Mononuclear cell (primary cell): ENCODE data around the gene BNIP2. TPM values are rescaled to one million over a fixed set of nuclear protein-coding genes. Genes with fewer than 3 reads are reported as not detected.
"Not testable (repeated sequence)": the region's sequence is repeated elsewhere in the genome, so short reads cannot be mapped to it uniquely, and the experiment has no call there.

Experiments
- H3K27me3 ChIP-seq: 2 replicates; pipeline ENCODE4 v1.6.0; 2011; ENCODE audit warnings: low read length, control low read depth; ENCODE audit not compliant: insufficient read depth
- H3K4me1 ChIP-seq: 2 replicates; pipeline ENCODE4 v1.5.1; 2011; ENCODE audit warnings: mild to moderate bottlenecking, low read length, control low read depth; ENCODE audit not compliant: insufficient read depth
- H3K4me3 ChIP-seq: 2 replicates; pipeline ENCODE4 v1.5.1; 2011; ENCODE audit warnings: mild to moderate bottlenecking, low read length, moderate library complexity
- H3K9me3 ChIP-seq: 2 replicates; pipeline ENCODE4 v1.5.1; 2011; ENCODE audit warnings: low read depth, mild to moderate bottlenecking, control low read depth, low read length
- total RNA-seq: library from RNA; depleted of rRNA; stranded (reverse); fragments of >200 nt; gene quantifications from one replicate; pipeline ENCODE4 v1.2.3, GENCODE V29; 2012

BNIP2 gene
- total RNA-seq, 1 donor: 290 TPM

DNA sequence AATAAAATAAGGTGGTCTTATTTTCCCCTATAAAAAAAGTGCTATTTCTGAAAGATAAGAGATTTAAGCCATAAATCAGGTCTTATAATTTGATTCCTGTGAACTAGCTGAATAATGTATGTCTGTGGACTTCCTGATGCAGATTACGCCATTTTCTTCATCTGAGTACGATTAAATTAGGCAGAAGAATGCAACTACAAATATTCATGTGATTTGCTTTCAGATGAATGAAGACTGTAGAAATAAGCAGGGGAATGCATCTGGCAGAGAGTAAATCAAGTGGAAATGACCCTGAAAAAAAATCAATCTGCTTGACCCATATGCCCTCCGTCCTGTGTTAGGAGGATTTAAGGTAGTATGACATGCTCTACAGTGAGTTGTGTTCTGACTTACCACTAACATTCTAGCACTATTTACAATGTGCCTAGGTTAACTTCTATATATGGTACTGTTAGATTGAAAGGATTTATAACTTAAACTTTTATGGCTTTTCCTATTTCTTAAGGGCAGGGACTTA, 14.7 kb downstream of the BNIP2 start:
- Histone ChIP-seq H3K9me3 (no peaks in the 10 kb centered on the region), H3K4me1 (no peaks in the 10 kb centered on the region), H3K4me3 (no peak overlapping the region), H3K27me3 (no peaks in the 10 kb centered on the region)

- no peaks in the 10 kb centered on the region for H3K9me3 ChIP-seq
- H3K27me3 ChIP-seq: no peaks in the 10 kb centered on the region
- no peak overlapping the region for H3K4me3 ChIP-seq
- H3K4me1 ChIP-seq: no peaks in the 10 kb centered on the region
Observed at GRCh38 chr15:59668556-59668955, 20.6 kb downstream of the BNIP2 start.

GRCh38 chr15:59662260-59662659, 26.9 kb downstream of the BNIP2 start:
- Histone ChIP-seq H3K4me3 (no peak overlapping the region), H3K4me1 (peaks cover 6% of the 10 kb centered on the region)

GRCh38 chr15:59659366-59659765, 29.8 kb downstream of the BNIP2 start:
- H3K4me1 ChIP-seq: peaks cover 23% of the 10 kb centered on the region
- H3K27me3 ChIP-seq: no peaks in the 10 kb centered on the region
- no peak overlapping the region for H3K4me3 ChIP-seq
- H3K9me3 ChIP-seq: no peaks in the 10 kb centered on the region

More at GRCh38 chr15:59662260-59662659, 26.9 kb downstream of the BNIP2 start:
- no peaks in the 10 kb centered on the region for H3K27me3 ChIP-seq
- H3K9me3 ChIP-seq: no peaks in the 10 kb centered on the region

DNA sequence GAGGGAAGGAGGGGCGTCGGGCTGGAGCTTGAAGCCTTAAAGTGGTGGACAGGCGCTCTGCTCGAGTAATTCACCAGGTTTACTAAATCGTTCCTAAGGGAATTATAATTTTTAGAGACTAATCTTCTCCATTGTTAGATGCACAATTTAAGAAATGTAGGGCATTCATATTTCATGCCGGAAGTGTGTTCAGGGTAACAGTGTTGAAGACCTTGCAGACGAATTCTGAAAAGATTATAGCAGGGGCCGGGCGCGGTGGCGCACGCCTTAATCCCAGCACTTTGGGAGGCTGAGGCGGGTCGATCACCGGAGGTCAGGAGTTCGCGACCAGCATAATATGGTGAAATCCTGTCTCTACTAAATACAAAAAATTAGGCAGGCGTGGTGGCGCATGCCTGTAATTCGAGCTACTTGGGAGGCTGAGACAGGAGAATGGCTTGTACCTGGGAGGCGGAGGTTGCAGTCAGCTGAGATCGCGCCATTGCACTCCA, 31.4 kb downstream of the BNIP2 start:
- H3K27me3 ChIP-seq: no peaks in the 10 kb centered on the region
- H3K4me1 ChIP-seq: peaks cover 23% of the 10 kb centered on the region
- H3K4me3 ChIP-seq: peak overlapping the region; percentile 71
- H3K9me3 ChIP-seq: no peaks in the 10 kb centered on the region

DNA sequence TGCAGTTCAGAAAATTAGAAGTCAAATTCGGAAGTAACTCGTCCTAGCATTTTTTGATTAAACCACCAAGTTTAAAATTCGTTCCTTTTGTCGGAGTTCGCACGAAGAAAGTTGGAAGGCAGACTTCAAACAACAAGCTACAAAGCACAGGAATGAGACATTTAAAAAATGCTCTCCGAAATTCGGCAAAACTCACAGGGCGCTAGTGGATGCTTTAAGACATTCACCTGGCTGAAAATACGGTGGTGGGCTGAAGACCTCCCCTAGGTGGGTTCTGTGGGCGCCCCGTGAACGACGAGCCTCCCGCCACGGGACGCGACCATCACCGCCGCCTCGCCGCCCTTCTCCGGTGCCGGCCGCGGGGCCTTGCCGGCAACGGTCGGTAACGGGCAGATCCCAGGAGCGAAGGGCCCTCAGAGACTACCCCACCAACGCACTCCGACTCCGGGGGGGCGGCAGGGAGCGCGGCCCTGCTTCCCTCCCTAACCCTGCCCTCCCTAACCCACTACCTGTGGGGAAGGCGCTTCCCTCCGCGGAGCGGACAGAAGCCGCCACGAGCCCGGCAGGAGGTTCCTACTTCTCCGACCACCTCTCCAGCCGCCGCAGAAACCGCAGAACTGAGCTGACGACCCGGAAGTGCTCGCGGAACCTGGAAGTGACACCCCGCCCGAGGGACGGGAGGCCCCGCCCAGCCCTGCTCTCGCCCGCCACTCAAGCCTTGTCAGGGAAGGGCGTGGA, 32.1 kb downstream of the BNIP2 start, which contains the start of gene GTF2A2:
Gene GTF2A2 (minus strand): TSS at position 619 of the 738 bp plus-strand sequence. CDS start 5,238 bp downstream, outside the sequence.
- Histone ChIP-seq H3K4me3 (peak within 1 kb of the TSS; percentile 71), H3K9me3 (no peaks in the 10 kb centered on the region), H3K4me1 (peaks cover 23% of the 10 kb centered on the region), H3K27me3 (no peaks in the 10 kb centered on the region)

DNA sequence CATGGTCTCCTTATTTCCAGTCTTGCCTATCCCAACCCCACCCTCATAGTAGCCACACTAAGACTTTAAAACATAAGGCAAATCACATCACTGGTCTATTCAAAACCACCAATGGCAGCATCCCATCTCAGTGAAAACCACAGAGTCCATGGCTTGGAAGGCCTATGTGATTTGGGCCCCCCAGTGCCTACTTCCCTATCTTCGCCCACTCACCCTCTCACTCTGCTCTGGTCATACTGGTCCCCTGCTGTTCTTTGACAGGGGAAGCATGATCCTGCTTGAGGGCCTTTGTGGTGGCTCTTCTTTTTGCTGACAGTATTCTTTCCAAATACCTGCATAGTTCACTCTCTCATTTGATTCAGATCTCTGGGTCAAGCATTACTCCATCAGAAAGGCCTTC, 35.1 kb downstream of the BNIP2 start:
- Histone ChIP-seq H3K4me1 (peaks cover 23% of the 10 kb centered on the region), H3K9me3 (no peaks in the 10 kb centered on the region), H3K27me3 (no peaks in the 10 kb centered on the region), H3K4me3 (no peak overlapping the region)

- Histone ChIP-seq H3K27me3 (no peaks in the 10 kb centered on the region), H3K4me3 (no peak overlapping the region), H3K4me1 (no peaks in the 10 kb centered on the region), H3K9me3 (no peaks in the 10 kb centered on the region)
Observed at GRCh38 chr15:59649603-59650002, 39.5 kb downstream of the BNIP2 start.

DNA sequence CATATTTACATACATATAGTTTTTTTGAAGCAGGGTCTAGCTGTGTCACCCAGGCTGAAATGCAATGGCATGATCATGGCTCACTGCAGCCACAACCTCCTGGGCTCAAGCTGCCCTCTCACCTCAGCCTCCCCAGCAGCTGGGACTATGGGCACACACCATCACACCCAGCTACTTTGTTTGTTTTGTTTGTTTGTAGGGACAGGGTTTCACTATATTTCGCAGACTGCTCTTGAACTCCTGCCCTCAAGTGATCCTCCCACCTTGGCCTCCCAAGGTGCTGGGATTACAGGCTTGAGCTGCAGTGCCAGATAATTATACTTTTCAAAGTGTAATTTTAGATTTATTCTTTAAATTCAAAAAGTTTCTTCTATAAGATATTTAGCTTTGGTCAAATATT, 42.0 kb downstream of the BNIP2 start:
- H3K4me3 ChIP-seq: no peak overlapping the region
- H3K27me3 ChIP-seq: no peaks in the 10 kb centered on the region
- no peaks in the 10 kb centered on the region for H3K4me1 ChIP-seq
- H3K9me3 ChIP-seq: no peaks in the 10 kb centered on the region

- H3K4me3 ChIP-seq: no peak overlapping the region
- no peaks in the 10 kb centered on the region for H3K9me3 ChIP-seq
Observed at GRCh38 chr15:59646277-59646676, 42.8 kb downstream of the BNIP2 start.

GRCh38 chr15:59645812-59646211, 43.3 kb downstream of the BNIP2 start:
- not testable (repeated sequence) for H3K27me3 ChIP-seq, H3K4me3 ChIP-seq, H3K9me3 ChIP-seq

More at GRCh38 chr15:59646277-59646676, 42.8 kb downstream of the BNIP2 start:
- Histone ChIP-seq H3K27me3 (no peaks in the 10 kb centered on the region), H3K4me1 (no peaks in the 10 kb centered on the region)

GRCh38 chr15:59644756-59645155, 44.4 kb downstream of the BNIP2 start:
- no peaks in the 10 kb centered on the region for H3K27me3 ChIP-seq
- no peaks in the 10 kb centered on the region for H3K4me1 ChIP-seq
- no peaks in the 10 kb centered on the region for H3K9me3 ChIP-seq
- no peak overlapping the region for H3K4me3 ChIP-seq

More at GRCh38 chr15:59645812-59646211, 43.3 kb downstream of the BNIP2 start:
- H3K4me1 ChIP-seq: not testable (repeated sequence)

GRCh38 chr15:59642351-59642750, 46.8 kb downstream of the BNIP2 start:
- Histone ChIP-seq H3K9me3 (no peaks in the 10 kb centered on the region), H3K4me1 (no peaks in the 10 kb centered on the region), H3K27me3 (no peaks in the 10 kb centered on the region), H3K4me3 (no peak overlapping the region)

DNA sequence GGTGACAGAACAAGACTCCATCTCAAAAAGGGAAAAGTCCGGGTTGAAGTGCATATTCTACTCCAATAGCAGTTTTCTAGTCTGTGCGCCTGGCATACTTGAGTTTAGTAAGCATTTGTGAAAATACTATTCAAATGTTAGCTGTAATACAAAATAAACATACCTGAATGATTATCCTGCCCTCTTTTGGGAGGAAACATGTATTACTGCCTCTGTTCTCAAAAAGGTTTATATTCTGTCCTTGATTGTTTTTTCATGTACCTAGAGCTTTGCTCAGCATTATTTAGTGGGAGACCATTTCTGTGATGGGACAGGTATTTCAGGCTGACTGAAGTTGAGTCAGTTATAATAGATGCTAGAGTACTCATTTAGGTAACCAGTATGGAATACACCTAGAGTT, 51.6 kb downstream of the BNIP2 start:
- H3K4me1 ChIP-seq, H3K27me3 ChIP-seq, H3K4me3 ChIP-seq, H3K9me3 ChIP-seq: not testable (repeated sequence)

GRCh38 chr15:59636184-59636583, 52.9 kb downstream of the BNIP2 start:
- Histone ChIP-seq H3K4me1 (no peaks in the 10 kb centered on the region), H3K4me3 (no peak overlapping the region), H3K27me3 (no peaks in the 10 kb centered on the region), H3K9me3 (no peaks in the 10 kb centered on the region)

GRCh38 chr15:59632714-59633113, 56.4 kb downstream of the BNIP2 start:
- no peaks in the 10 kb centered on the region for H3K9me3 ChIP-seq
- H3K4me1 ChIP-seq: no peaks in the 10 kb centered on the region
- H3K4me3 ChIP-seq: no peak overlapping the region
- no peaks in the 10 kb centered on the region for H3K27me3 ChIP-seq
